ENCODE measurements around the gene PPP1R7.

The PPP1R7 gene

GRCh38 chr2:241132538-241133435 lies 17.5 kb upstream of the PPP1R7 start:
- Histone ChIP-seq H3K4me1 (ENCODE audit: insufficient read depth, low read length, poor library complexity, severe bottlenecking) (no peaks in the 10 kb centered on the region), H3K27me3 (ENCODE audit: insufficient read depth, low read length, poor library complexity, severe bottlenecking) (no peaks in the 10 kb centered on the region), H3K4me3 (ENCODE audit: low read length, poor library complexity, severe bottlenecking) (no peak overlapping the region), H4K20me1 (ENCODE audit: insufficient read depth, low read length, poor library complexity, severe bottlenecking) (no peaks in the 10 kb centered on the region), H3K4me2 (ENCODE audit: low read depth, low read length, poor library complexity, severe bottlenecking) (no peak overlapping the region), H3K36me3 (ENCODE audit: insufficient read depth, low read length) (peaks cover 18% of the 10 kb centered on the region; the same call in 1 of the 2 replicates), H3K9me3 (ENCODE audit: insufficient read depth, low read depth, low read length) (no peaks in the 10 kb centered on the region), H3F3A (ENCODE audit: low read depth) (no peaks in the 10 kb centered on the region), H3K9me2 (replicated peaks; ENCODE audit: low read depth, low read length) (no peaks in the 10 kb centered on the region), H2AFZ (ENCODE audit: low read length) (no peak overlapping the region), H3K9ac (ENCODE audit: low read depth, low read length, poor library complexity, severe bottlenecking) (no peak overlapping the region), H3K79me2 (ENCODE audit: insufficient read depth, low read length) (no peaks in the 10 kb centered on the region)
- TF ChIP-seq CTCF (conservative IDR thresholded peaks at IDR 0.05; ENCODE audit: low read length), result no peak
- no peak for TF ChIP-seq EZH2phosphoT487 (IDR thresholded peaks at IDR 0.05; ENCODE audit: borderline replicate concordance)

GRCh38 chr2:241133436-241133820 lies 16.8 kb upstream of the PPP1R7 start:
- Histone ChIP-seq H3K79me2 (ENCODE audit: insufficient read depth, low read length) (no peaks in the 10 kb centered on the region), H3K36me3 (ENCODE audit: insufficient read depth, low read length) (peaks cover 24% of the 10 kb centered on the region; the same call in 1 of the 2 replicates), H4K20me1 (ENCODE audit: insufficient read depth, low read length, poor library complexity, severe bottlenecking) (no peaks in the 10 kb centered on the region), H2AFZ (ENCODE audit: low read length) (no peak overlapping the region), H3K4me3 (ENCODE audit: low read length, poor library complexity, severe bottlenecking) (no peak overlapping the region), H3K4me2 (ENCODE audit: low read depth, low read length, poor library complexity, severe bottlenecking) (no peak overlapping the region), H3K9ac (ENCODE audit: low read depth, low read length, poor library complexity, severe bottlenecking) (no peak overlapping the region), H3K9me3 (ENCODE audit: insufficient read depth, low read depth, low read length) (no peaks in the 10 kb centered on the region), H3K4me1 (ENCODE audit: insufficient read depth, low read length, poor library complexity, severe bottlenecking) (no peaks in the 10 kb centered on the region), H3K9me2 (replicated peaks; ENCODE audit: low read depth, low read length) (no peaks in the 10 kb centered on the region), H3F3A (ENCODE audit: low read depth) (no peaks in the 10 kb centered on the region), H3K27me3 (ENCODE audit: insufficient read depth, low read length, poor library complexity, severe bottlenecking) (no peaks in the 10 kb centered on the region)
- no peak for TF ChIP-seq CTCF (conservative IDR thresholded peaks at IDR 0.05; ENCODE audit: low read length)
- TF ChIP-seq EZH2phosphoT487 (IDR thresholded peaks at IDR 0.05; ENCODE audit: borderline replicate concordance), result no peak

GRCh38 chr2:241134711-241135110 lies 15.6 kb upstream of the PPP1R7 start:
- H3F3A ChIP-seq (ENCODE audit: low read depth), result no peaks in the 10 kb centered on the region
- no peak overlapping the region for H2AFZ ChIP-seq (ENCODE audit: low read length)
- no peak for TF ChIP-seq CTCF (conservative IDR thresholded peaks at IDR 0.05; ENCODE audit: low read length)
- no peak for TF ChIP-seq EZH2phosphoT487 (IDR thresholded peaks at IDR 0.05; ENCODE audit: borderline replicate concordance)
- H3K27me3 ChIP-seq (ENCODE audit: insufficient read depth, low read length, poor library complexity, severe bottlenecking), result no peaks in the 10 kb centered on the region
- no peaks in the 10 kb centered on the region for H3K4me1 ChIP-seq (ENCODE audit: insufficient read depth, low read length, poor library complexity, severe bottlenecking)
- peaks cover 31% of the 10 kb centered on the region; the same call in 1 of the 2 replicates for H3K36me3 ChIP-seq (ENCODE audit: insufficient read depth, low read length)
- no peaks in the 10 kb centered on the region for H3K9me3 ChIP-seq (ENCODE audit: insufficient read depth, low read depth, low read length)
- H3K79me2 ChIP-seq (ENCODE audit: insufficient read depth, low read length), result no peaks in the 10 kb centered on the region
- no peaks in the 10 kb centered on the region for H4K20me1 ChIP-seq (ENCODE audit: insufficient read depth, low read length, poor library complexity, severe bottlenecking)
- H3K4me3 ChIP-seq (ENCODE audit: low read length, poor library complexity, severe bottlenecking), result no peak overlapping the region
- H3K9me2 ChIP-seq (replicated peaks; ENCODE audit: low read depth, low read length), result no peaks in the 10 kb centered on the region
- no peak overlapping the region for H3K9ac ChIP-seq (ENCODE audit: low read depth, low read length, poor library complexity, severe bottlenecking)
- no peak overlapping the region for H3K4me2 ChIP-seq (ENCODE audit: low read depth, low read length, poor library complexity, severe bottlenecking)

Measured in Loucy (cell line).